Esophagus mucosa (tissue), 1 donor: ENCODE data around the gene CGREF1. TPM values are rescaled to one million over a fixed set of nuclear protein-coding genes. Genes with fewer than 3 reads are reported as not detected.
A peak's percentile ranks its signal among the peaks of the same experiment; 100 is the strongest.
"Not testable (repeated sequence)": the region's sequence is repeated elsewhere in the genome, so short reads cannot be mapped to it uniquely, and the experiment has no call there.

ENCODE experiments used
- ATAC-seq: fragments of 200-7000 bp; cut with Tn5 transposase; one replicate; pipeline ENCODE4 v1.9.1; 2020
- total RNA-seq: library from RNA; stranded (reverse); gene quantifications from one replicate; pipeline ENCODE4 v1.2.4, GENCODE V29; 2023
- donor health status: DM: yes; HTN: yes; CAD: no.

The CGREF1 gene
- total RNA-seq, 1 donor from 2014 or later, result 0.96 TPM

DNA sequence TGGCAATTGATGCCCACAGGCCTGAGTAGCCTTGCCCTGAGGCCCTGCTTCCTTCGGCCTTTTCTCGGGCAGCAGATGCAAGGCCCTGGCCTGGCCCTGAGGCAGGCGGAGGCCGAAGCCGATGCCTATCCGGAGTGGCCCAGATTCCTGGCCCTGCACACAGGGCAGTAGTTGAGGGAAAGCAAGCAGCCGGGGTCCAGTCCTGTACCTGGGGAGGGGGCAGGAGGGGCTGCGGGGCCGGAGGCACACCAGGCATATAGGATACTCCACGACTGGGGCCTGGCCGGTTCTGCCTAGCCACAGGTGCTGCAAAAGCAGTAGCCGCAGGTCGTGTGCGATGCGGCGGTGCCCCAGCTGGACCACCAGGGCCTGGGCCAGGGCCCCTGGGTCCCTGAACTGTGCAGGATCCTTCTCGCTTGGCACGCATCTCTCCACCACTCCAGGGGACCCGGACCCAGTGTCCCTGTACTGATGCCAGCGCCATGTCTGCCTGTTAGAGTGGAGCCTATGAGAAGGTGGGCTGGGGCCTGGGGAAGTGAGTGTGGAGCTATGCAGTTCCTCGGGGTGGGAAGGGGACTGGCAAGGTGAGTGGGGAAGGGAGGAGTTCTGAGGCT is 18.5 kb upstream of the CGREF1 start:
- ATAC-seq, result no peak

DNA sequence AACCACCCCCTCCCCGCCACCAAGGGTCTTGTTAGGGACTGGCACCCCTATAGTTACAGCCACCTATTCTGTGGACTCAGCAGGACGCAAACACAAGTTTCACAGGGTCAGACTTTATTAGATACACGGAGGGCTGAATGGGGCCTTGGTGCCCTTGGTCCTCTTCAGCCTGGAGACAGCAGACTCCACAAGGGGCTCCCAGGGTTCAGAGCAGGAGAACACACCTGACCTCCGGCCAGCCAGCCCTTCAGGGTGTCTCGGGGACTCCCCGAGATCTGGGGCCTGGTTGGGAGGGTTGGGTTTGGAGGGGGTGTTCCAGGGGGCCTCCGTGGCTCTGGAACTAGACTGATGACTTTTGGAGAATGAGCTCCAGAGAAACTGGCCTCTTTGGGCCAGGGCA is 17.8 kb upstream of the CGREF1 start:
- ATAC-seq, result no peak

DNA sequence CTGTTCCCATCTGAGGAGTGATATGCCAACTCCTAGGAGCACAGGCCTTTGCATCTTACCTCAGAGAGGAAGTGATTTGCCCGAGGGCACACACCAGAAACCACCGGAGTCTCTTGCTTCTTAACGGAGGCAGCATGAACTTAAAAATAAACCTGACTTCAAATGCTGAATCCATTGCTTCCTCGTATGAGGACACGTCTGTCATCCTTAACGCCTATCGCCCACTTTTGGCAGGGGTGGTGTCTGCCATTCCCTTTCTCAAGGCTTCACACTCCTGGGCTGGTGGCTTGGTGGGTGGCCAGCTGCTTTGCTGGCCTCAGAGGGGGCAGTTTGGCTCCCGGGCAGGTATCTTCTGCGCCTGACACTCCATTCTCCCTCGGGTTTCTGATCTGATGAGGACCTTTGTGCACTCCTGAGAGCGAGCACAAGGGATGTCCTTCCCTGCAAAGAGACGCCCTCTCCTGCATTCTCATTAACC is 16.6 kb upstream of the CGREF1 start:
- no peak for ATAC-seq

DNA sequence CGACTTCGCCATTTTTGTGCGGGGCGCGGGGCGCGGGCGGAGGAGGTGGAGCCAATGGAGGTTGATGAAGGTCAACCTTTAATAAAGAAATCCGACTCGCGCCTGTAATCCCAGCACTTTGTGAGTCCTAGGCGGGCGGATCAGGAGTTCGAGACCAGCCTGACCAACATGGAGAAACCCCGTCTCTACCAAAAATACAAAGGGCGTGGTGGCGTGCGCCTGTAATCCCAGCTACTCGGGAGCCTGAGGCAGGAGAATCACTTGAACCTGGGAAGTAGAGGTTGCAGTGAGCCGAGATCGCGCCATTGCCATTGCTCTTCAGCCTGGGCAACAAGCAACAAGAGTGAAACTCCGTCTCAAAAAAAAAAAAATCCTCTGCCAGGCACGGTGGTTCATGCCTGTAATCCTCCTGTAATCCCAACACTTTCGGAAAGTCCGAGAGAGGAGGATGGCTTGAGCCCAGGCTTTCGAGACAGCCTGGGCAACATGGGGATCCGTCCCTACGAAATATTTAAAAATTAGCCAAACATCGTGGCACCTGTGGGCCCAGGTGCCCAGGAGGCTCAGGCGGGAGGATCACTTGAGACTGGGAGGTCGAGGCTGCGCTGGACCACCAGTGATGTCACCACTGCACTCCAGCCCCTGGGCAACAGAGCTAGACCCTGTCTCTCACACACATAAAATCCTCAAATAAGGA is 16.0 kb upstream of the CGREF1 start:
- no peak for ATAC-seq

DNA sequence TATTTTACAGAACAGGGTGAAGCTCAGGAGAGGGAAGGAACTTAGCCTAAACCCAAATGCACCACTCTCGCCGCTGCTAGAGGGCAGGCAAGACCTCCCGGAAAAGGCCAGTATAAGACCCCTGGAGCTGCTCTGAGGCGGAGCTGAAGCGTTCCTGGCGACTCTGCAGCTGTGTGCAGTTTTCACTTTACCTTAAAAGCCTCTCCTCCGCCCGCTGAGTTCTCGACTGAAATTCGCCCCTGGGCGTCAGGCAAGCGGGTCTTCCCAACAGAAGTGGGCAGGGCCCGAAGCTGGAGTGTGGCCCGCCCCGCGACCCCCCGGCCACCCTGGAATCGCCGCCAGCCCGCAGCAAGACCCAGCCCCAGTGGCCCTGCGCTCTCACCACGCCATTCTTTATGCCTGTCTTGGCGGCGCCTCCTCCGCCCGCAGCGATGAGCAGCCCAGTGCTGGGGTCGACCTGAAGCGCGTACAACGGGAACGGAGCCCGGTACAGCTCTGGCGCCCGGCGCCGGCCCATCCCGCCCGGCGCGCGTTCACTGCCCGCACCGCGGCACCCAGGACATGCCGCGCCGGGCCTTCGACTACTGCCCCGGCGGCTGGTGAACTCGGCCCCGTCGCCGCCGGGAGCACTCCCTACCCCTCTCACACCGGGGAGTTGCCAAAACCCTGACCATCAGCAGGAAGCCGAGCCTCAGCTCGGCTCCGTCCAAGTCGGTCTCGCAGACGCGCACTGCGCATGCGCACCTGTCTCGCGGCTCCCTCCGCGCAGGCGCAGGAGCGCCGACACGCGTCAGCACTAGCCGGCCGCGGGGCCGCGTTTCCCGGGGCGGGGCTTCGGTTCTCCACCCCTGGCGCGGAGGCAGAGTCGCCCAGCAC is 15.2 kb upstream of the CGREF1 start, which contains the start of gene PREB:
Gene PREB, minus strand, starts transcription at position 732 of the 876 bp plus-strand sequence. Its CDS starts 215 bp downstream, at position 517.
- ATAC-seq, result peak; percentile 94

DNA sequence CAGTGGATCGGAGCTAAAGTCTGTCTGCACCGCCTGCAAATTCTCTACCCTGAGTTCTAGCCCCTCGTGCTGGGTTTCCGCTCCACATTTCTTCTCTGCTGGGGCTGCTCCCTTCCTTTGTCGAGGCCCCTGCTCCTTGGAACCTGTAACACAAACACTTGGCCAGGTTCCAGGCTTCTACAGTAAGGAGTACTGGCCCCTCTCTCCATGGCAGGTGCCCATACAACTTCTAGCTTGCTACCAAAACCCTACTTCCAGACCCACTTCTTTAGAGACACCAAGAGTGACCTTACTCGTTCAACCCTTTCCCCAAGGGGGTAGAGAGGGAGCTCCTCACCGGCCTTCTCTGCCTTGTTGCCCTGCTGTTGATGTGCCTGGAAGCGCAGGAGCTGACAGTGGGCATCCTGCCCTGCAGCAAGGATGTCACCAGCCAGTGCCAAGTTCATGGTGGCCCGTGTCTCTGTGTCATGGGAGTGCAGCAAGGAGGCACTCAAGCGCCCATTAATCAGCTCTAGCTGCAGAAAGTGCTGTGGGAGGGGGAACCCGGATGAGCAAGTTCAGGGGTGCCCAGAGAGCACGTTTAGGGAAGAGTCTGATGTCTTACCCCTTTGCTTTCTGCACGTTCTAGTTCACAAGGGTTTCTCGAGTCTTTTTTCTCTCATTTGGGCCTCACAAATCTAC is 14.4 kb upstream of the CGREF1 start:
- no peak for ATAC-seq

DNA sequence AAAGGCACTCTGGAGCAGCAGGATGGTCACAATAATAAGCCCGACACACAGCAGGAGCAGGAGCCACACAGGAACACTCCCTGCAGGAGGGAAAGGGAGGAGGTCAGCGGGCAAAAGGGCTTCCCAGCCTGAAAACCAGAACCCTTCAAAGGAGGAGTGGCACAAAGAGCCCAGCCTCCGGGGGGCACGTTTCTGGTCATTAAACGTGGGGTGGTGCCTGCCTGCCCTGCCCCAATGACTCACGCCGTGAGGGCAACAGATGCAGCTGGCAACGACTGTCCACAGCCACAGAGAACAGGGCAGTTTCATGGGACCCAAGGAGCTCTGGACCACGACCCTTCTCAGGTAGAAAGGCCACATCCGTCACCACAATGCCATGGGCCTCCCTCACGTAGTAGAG is 12.5 kb upstream of the CGREF1 start:
- ATAC-seq, result no peak

DNA sequence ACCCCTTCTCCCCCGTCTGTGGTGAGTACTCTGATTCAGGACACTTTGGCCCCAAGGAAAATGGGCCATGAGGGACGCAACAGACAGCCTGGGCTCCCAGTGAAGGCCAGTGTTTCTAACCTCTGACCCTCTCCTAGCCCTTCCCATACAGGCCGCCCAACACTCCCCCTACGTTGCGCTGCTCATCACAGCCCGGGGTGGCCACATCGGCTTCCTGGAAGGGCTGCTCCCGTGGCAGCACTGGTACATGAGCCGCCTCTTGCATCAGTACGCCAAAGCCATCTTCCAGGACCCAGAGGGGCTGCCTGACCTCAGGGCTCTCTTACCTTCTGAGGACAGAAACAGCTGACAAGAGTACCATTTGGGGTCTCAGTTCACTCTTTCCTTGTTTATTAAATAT is 11.5 kb upstream of the CGREF1 start:
- ATAC-seq, result no peak

DNA sequence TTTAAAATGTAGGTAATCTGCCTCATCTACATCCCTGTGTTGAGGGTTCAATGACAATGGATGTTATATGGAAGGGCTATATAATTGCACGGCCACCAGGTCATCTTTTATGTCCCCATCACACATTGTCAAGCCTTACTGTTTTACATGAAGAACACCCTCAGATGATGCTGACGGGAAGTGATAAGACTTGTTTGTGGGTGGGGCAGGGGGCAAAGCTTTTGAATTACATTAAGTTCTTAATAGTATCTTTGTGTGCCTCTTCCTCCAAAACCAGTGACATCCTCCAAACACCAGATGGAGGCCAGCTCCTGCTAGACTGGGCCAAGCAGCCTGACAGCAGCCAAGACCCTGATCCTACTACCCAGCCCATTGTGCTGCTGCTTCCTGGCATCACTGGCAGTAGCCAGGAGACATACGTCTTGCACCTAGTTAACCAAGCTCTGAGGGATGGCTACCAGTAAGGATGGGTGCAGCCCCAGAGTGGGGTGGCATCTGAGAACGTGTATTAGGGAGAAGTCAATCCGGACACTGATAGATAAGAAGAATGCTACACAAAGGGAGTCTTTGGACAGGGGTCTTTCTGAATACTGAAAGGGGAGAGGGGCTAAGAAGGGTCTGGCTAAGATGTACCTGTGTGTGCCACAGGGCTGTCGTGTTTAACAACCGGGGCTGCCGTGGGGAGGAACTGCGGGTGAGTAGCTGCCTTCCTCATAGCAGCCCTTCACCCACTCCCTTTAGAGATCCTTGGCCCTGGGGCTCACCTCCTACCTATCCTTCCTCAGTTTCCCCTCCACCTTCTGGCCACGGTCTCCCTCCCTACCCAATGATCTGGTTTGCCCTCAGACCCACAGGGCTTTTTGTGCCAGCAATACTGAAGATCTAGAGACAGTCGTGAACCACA is 10.0 kb upstream of the CGREF1 start:
- ATAC-seq, result no peak

DNA sequence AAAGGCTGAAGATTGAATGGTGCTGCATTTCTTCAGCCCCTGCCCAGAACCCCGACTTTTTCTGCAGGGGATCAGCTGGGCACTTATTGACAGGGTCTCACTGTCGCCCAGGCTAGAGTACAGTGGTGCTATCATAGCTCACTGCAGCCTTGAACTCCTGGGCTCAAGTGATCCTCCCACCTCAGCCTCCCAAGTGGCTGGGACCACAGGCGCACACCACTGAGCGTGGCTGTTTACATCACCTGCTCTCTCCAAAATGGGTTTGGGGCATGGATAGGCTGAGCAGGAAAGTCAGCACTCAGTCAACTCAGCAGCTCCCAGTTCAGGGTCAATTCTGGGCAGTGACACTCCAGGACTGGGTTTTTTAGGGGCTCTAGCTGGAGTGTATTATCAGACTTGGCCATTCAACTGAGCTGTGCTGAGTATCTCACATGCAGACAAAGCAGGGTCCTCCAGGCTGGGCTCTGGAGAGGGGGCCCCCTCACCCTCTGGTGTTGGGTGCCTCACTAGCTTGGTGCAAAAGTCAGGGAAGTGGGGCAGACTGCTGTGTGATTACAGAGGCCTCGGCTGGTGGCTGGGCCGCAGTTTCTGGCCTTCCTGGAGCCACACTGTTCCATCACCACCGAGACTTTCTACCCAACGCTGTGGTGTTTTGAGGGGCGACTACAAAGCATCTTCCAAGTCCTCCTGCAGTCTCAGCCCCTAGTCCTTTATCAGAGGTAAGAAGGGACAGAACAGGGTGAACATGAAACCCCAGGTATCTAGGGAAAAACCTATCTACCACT is 9.1 kb upstream of the CGREF1 start:
- ATAC-seq, result no peak

DNA sequence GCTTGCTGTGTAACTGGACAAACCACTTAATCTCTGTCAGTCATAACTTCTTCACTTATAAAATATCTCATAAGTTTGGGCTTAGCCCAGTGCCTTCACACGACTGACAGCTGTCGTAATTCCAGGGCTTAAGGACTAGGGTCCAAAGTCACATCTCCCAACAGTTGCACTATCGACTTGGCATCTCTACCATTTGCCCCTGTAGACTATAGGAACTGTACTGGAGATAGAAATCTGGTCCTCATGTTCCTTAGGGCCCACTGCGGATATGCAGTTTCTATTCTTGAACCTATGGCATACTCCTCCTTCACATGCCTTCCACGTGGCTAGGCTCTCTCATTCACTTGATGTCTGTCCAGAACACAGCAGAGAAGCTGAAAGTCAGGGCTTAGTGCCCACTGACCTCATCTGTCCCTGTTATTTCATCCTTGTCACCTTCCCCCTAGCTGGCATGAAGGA is 7.4 kb upstream of the CGREF1 start:
- ATAC-seq, result no peak

DNA sequence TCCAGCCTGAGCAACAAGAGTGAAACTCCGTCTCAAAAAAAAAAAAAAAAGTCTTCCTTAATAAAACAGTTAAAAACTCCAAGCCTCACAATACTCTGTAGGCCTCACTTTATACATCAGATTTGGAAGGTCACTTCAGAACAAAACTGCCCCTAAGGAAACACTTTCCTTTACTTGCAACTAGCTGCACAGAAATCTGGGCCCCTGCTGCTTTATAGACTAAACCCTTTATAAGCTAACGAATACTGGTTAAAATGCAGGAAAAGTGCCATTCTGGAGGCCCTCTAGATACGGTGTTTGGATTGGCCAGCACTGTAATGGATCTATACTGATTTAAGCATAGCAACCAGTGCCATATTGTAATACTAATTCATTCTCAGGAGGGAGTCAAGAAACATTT is 6.2 kb upstream of the CGREF1 start:
- no peak for ATAC-seq

DNA sequence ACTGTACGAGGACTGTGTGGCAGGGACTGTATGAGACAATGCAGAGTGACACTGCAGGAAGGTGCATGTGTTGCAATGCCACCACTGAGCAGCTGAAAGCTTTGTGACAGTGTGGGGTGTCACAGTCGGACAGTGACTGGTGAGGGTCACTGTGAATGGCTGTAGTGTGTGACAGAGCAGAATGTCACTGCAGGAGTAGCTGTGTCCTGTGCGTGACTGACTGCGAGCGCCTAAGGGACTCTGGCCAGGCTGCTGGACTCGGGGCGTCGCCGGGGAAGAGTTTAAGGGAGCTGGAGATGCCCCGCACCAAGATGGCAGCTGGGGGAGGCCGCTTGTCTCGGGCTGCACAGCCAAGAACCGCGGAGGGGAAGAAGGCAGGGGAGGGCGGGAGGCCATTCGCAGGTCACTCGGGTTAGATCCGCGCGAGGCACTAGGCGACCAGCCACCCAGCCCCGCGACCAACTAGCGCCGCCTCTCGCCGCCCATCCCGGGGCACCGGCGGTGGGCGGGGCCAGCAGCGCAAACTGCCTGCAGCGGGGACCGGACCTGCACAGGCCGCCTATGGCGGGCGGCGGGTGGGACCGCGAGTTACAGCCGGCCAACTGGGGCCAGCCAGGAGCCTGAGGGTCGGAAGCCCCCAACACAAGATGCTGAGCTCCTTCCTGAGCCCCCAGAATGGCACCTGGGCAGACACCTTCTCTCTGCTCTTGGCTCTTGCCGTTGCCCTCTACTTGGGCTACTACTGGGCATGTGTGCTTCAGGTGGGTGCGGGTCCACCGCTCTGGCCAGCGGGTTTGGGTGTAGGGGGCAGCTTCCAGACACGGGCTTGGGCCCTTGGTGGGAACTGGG is 4.6 kb upstream of the CGREF1 start, which contains the start of gene ABHD1:
Gene ABHD1, plus strand, starts transcription at position 514 of the 849 bp plus-strand sequence. Its CDS starts 134 bp downstream, at position 648.
- ATAC-seq, result peak; percentile 44

DNA sequence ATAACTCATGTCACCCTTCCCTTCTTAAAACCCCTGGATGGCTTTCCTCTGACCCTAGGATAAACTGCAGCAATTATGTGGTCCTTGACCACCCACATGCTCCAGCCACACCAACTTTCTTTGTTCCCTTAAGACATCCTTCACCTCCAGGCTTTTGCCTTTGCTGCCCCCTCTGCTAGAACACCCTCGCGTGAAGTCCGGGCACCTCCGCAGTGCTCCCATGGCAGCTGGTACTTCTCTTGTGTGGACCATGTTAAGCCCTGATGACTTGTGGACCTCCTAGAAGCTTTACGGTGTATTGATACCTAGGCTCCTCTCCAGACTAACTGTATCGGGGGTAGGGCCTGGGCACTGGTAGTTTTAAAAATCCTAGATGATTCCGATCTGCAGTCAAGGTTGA is 3.9 kb upstream of the CGREF1 start:
- ATAC-seq, result no peak

DNA sequence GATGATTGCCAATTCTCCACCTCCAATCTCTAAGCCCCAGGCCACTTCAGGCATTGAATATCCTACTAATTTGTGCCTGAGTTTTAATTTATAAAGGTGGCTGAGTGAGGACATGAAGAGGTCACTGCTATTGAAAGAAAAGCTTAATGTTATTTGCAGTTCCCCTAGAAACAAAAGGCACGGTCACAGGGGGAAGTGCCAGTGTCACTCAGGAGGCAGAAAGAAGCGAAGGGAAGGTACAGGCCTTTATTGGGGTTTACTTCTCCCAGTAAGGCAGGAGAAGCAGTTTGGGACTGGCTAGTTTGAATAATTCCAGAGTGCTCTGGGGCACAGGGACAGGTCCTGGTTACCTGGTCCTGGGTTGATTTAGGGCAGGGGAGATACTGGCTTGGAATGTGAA is 3.0 kb upstream of the CGREF1 start:
- ATAC-seq, result no peak

DNA sequence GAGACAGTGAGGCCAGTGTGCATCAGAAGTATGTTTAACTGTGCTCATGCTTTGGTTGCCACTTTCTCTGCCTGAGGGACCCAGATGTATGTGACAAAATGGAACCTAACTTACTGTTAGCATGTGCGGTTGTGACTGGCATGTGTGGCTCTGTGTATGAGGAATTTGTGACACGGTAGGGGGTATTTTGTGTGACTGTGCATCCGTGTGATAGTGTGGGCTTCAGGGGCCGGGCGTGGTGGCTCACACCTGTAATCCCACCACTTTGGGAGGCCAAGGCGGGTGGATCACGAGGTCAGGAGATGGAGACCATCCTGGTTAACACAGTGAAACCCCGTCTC is 372 bp upstream of the CGREF1 start:
- ATAC-seq, result not testable (repeated sequence)

DNA sequence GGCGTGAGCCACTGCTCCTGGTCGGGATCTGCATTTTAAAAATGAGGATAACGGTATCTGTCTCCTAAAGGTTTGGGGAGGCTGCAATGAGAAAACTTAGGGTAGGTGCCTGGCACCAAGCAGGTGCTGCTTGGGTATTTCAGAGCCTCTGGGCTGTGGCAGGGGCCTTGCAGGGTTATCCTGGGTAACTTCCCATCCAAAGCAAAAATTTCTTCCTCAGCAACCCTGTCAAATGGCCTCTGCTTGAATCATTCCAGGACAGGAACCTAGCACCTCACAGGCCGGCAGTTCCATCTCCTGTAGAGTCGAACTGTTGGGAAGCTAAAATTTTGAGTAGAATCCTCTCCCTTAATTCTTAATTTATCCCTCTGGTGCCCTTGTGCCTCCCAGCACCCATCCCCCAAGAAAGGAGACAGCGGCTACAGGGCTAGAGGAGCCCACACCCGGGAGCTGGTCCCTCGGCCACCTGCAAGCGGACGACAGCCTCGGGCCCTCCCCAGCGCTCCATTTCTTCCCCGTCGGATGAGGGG is 868 bp downstream of the CGREF1 start:
- ATAC-seq, result no peak

DNA sequence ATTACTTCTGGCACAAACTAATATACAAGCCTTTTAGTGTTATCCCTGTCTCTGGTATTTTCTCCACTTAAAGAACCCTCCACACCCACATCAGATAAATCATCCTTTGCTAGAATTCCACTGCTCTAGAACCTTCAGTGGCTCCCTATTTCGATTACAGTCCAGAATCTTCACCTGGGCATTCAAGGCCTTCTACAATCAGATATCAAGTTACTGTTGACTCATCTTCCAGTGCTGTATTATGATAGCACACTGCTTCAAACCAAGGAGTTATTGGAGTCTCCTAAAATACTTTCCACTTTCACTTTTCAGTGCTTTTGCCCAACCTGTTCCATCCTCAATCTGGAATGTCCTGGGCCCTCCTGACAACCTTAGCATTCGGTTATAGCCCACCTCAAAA is 3.4 kb downstream of the CGREF1 start:
- no peak for ATAC-seq

DNA sequence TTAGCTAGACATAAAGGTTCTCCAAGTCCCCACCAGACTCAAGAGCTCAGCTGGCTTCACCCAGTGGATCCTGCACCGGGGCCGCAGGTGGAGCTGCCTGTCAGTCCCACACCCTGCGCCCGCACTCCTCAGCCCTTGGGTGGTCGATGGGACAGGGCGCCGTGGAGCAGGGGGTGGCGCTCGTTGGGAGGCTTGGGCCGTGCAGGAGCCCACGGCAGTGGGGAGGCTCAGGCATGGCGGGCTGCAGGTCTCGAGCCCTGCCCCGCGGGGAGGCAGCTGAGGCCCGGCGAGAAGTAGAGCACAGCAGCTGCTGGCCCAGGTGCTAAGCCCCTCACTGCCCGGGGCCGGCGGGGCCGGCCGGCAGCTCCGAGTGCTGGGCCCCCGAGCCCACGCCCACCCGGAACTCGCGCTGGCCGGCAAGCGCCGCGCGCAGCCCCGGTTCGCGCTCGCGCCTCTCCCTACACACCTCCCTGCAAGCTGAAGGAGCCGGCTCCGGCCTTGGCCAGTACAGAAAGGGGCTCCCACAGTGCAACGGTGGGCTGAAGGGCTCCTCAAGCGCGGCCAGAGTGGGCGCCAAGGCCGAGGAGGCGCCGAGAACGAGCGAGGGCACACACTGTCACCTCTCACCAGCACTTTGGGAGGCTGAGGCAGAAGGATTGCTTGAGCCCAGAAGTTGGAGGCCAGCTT is 7.4 kb downstream of the CGREF1 start:
- not testable (repeated sequence) for ATAC-seq
